B cell (primary cell): ENCODE measurements around the gene GRIP1. TPM values are rescaled to one million over a fixed set of nuclear protein-coding genes. Genes with fewer than 3 reads are reported as not detected.

Experiments used
- ATAC-seq: fragments of 200-7000 bp; cut with Tn5 transposase; one replicate; pipeline ENCODE4 v1.10.0; 2021; ENCODE audit warnings: low read depth, mild to moderate bottlenecking, moderate number of reproducible peaks, moderate library complexity
- CTCF ChIA-PET: fragments of 350-600 bp; sonication (Branson Sonifier 250); formaldehyde crosslinking; loops from one replicate; lab custom pipeline; 2021; ENCODE audit warnings: antibody characterized with exemption, inconsistent platforms; lab: Charles Lee
- POLR2A ChIA-PET: fragments of 350-600 bp; sonication (Branson Sonifier 250); formaldehyde crosslinking; loops from one replicate; lab custom pipeline; 2021; ENCODE audit warnings: antibody characterized with exemption; lab: Charles Lee
- DNase-seq: peaks from one replicate; pipeline ENCODE4 v3.0.0; 2013
- H2AFZ ChIP-seq: 2 replicates; pipeline ENCODE4 v1.6.1; 2012; ENCODE audit warnings: mild to moderate bottlenecking, low read depth, low read length; ENCODE audit not compliant: insufficient read depth, poor library complexity, severe bottlenecking
- H3K27ac ChIP-seq, 2 donors: 1 replicate in 1 of 2; 2 replicates in 1 of 2; pipeline ENCODE4 v1.5.1; 2012 to 2013; ENCODE audit warnings: low read length in 2 of 2, mild to moderate bottlenecking in 2 of 2, moderate library complexity in 1 of 2
- H3K27me3 ChIP-seq, 4 experiments: fragments of 200-600 bp in 1 of 4; sonication (generic) in 1 of 4; replicated peaks in 1 of 4; 1 replicate in 2 of 4; 2 replicates in 2 of 4; pipeline versions ENCODE4 v1.6.1 to v1.7.0; 2013 to 2016; ENCODE audit warnings: low read length in 3 of 4, mild to moderate bottlenecking in 2 of 4, mixed read lengths in 1 of 4, moderate library complexity in 1 of 4; ENCODE audit not compliant: insufficient read depth in 4 of 4, control insufficient read depth in 3 of 4; ENCODE audit errors: control extremely low read depth in 1 of 4
- H3K36me3 ChIP-seq, 2 experiments: replicated peaks in 1 of 2; 1 replicate in 1 of 2; 2 replicates in 1 of 2; pipeline versions ENCODE4 v1.6.1 to v1.7.1; 2013; ENCODE audit warnings: low read length in 1 of 2; ENCODE audit not compliant: insufficient read depth in 2 of 2, control insufficient read depth in 1 of 2; ENCODE audit errors: control extremely low read depth in 1 of 2, extremely low read depth in 1 of 2
- H3K4me1 ChIP-seq, 2 donors: fragments of 200-600 bp in 1 of 2; sonication (generic) in 1 of 2; 1 replicate in 1 of 2; 2 replicates in 1 of 2; pipeline versions ENCODE4 v1.5.1 to v1.6.1; 2013 to 2017; ENCODE audit warnings: low read length in 2 of 2; ENCODE audit not compliant: control insufficient read depth in 2 of 2, insufficient read depth in 2 of 2
- H3K4me2 ChIP-seq: replicated peaks from 2 replicates; pipeline ENCODE3; 2012; ENCODE audit warnings: mild to moderate bottlenecking, low read depth, low read length; ENCODE audit not compliant: poor library complexity, severe bottlenecking
- H3K4me3 ChIP-seq, 5 experiments: fragments of 200-600 bp in 1 of 5; sonication (generic) in 1 of 5; 1 replicate in 3 of 5; 2 replicates in 2 of 5; pipeline versions ENCODE4 v1.5.1 to v1.7.0; 2011 to 2016; ENCODE audit warnings: low read length in 4 of 5, mild to moderate bottlenecking in 4 of 5, low read depth in 2 of 5, control low read depth in 1 of 5, moderate library complexity in 1 of 5; ENCODE audit not compliant: insufficient read depth in 1 of 5; ENCODE audit errors: control extremely low read depth in 1 of 5, extremely low read depth in 1 of 5
- H3K79me2 ChIP-seq: fragments of 200-600 bp; sonication (generic); one replicate; pipeline ENCODE4 v1.6.0; 2016; ENCODE audit warnings: low read length; ENCODE audit not compliant: control insufficient read depth, insufficient read depth
- H3K9ac ChIP-seq: fragments of 200-600 bp; sonication (generic); 2 replicates; pipeline ENCODE4 v1.6.1; 2017; ENCODE audit warnings: mild to moderate bottlenecking, low read length, moderate library complexity
- H3K9me3 ChIP-seq, 3 donors: one replicate each; pipeline versions ENCODE4 v1.6.1 to v1.7.1; 2013; ENCODE audit warnings: low read length in 2 of 3; ENCODE audit not compliant: control insufficient read depth in 2 of 3, insufficient read depth in 1 of 3; ENCODE audit errors: control extremely low read depth in 1 of 3
- H4K20me1 ChIP-seq: 2 replicates; pipeline ENCODE4 v1.6.0; 2012; ENCODE audit warnings: mild to moderate bottlenecking, low read length; ENCODE audit not compliant: insufficient read depth, control insufficient read depth, poor library complexity, severe bottlenecking
- H3K27ac Mint-ChIP-seq: one replicate; pipeline ENCODE4 v1.8.0; 2021; ENCODE audit warnings: mixed read lengths
- H3K27me3 Mint-ChIP-seq: one replicate; pipeline ENCODE4 v1.8.0; 2021; ENCODE audit warnings: mixed read lengths
- H3K4me1 Mint-ChIP-seq: one replicate; pipeline ENCODE4 v1.8.0; 2021; ENCODE audit warnings: mixed read lengths
- H3K4me3 Mint-ChIP-seq: one replicate; pipeline ENCODE4 v1.8.0; 2021; ENCODE audit warnings: mixed read lengths
- H3K9me3 Mint-ChIP-seq: one replicate; pipeline ENCODE4 v1.8.0; 2022; ENCODE audit warnings: mixed read lengths; ENCODE audit not compliant: insufficient read depth
- EZH2 ChIP-seq: IDR thresholded peaks from 2 replicates; pipeline ENCODE4 v1.6.1; 2012; ENCODE audit warnings: borderline replicate concordance, low read depth, mild to moderate bottlenecking, moderate library complexity, low read length; ENCODE audit not compliant: insufficient read depth, poor library complexity, severe bottlenecking
- WGBS: methylation state at CpG from one replicate; pipeline ENCODE4 v1.1.5; 2013; ENCODE audit warnings: missing lambda C conversion rate; ENCODE audit not compliant: insufficient coverage; 5-methylcytosine and 5-hydroxymethylcytosine counted together
- intact Hi-C: fragments of 100-400 bp; cut with micrococcal nuclease; formaldehyde crosslinking; loops from one replicate; pipeline ENCODE4 v1.10.0; 2022
- polyA plus RNA-seq: library from polyadenylated mRNA; depleted of rRNA; stranded (reverse); fragments of >200 nt; gene quantifications from 2 replicates; pipeline ENCODE4 v1.2.3, GENCODE V29; 2012
- total RNA-seq, 2 donors: library from RNA; stranded (reverse); fragments of 120-200 nt in 1 of 2; gene quantifications; 1 replicate in 1 of 2; 2 replicates in 1 of 2; pipeline versions ENCODE4 v1.2.3 to v1.2.4, GENCODE V29; 2013 to 2022
- TF ChIP-seq, protein P1 (sequence below): fragments of 200-600 bp; IDR thresholded peaks from one replicate; pipeline ENCODE4 v1.8.0; 2022; ENCODE audit warnings: antibody characterized with exemption, mild to moderate bottlenecking

The GRIP1 gene
- total and polyA plus RNA-seq, 2 donors (not counting 1 experiment from before 2014, with no cell fraction given) = 0.22 TPM; not detected in 1

DNA sequence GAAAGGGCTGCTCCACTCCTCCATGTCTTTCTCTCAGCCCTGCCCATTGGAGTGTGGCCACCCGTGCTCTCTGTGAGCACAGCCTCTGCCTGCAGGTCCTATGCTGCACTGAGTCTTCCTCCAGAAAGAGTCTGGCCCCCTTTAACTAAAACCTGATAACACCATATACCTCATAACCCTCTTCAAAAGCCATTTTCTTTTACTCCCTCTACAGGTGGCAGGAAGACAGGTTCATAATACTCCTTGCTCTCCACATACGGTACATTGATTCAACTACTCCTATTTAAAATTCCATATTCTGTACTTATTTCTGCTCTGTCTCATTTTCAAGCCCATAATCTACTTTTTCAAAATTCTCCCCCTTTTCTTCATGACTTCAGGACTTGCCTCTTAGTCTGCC is 232.6 kb downstream of the GRIP1 start:
- H3K4me1 Mint-ChIP-seq = no peaks in the 10 kb centered on the region
- H3K4me3 Mint-ChIP-seq = no peak overlapping the region
- no peak for ATAC-seq
- Histone ChIP-seq H3K9ac (no peak overlapping the region), H3K4me2 (no peak overlapping the region), H3K27me3 (no peaks in the 10 kb centered on the region), H3K79me2 (no peaks in the 10 kb centered on the region), H3K36me3 (no peaks in the 10 kb centered on the region), H2AFZ (no peak overlapping the region), H4K20me1 (no peaks in the 10 kb centered on the region), H3K9me3 (no peaks in the 10 kb centered on the region), H3K4me3 (no peak overlapping the region), H3K4me1 (no peaks in the 10 kb centered on the region), H3K27ac (no peak overlapping the region)
- DNase-seq = no peak
- no peaks in the 10 kb centered on the region for H3K9me3 Mint-ChIP-seq
- no peaks in the 10 kb centered on the region for H3K27me3 Mint-ChIP-seq
- no peak overlapping the region for H3K27ac Mint-ChIP-seq
- intact Hi-C loops = no loop called here
- ChIA-PET CTCF (interaction anchor here (0.6 kb wide), 1 partner anchor 104 kb away, joined by 4 read pairs; no protein-coding TSS in a partner anchor), POLR2A (no interaction called here)
- TF ChIP-seq, protein P1, sequence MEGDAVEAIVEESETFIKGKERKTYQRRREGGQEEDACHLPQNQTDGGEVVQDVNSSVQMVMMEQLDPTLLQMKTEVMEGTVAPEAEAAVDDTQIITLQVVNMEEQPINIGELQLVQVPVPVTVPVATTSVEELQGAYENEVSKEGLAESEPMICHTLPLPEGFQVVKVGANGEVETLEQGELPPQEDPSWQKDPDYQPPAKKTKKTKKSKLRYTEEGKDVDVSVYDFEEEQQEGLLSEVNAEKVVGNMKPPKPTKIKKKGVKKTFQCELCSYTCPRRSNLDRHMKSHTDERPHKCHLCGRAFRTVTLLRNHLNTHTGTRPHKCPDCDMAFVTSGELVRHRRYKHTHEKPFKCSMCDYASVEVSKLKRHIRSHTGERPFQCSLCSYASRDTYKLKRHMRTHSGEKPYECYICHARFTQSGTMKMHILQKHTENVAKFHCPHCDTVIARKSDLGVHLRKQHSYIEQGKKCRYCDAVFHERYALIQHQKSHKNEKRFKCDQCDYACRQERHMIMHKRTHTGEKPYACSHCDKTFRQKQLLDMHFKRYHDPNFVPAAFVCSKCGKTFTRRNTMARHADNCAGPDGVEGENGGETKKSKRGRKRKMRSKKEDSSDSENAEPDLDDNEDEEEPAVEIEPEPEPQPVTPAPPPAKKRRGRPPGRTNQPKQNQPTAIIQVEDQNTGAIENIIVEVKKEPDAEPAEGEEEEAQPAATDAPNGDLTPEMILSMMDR = no peak
- TF ChIP-seq EZH2 = no peak
- WGBS = 67% methylated on average over 2 of the region's 2 CpGs

- H4K20me1 ChIP-seq = no peaks in the 10 kb centered on the region
- no peak for ATAC-seq
- H3K4me2 ChIP-seq = no peak overlapping the region
- CTCF ChIA-PET = no interaction called here
- no peaks in the 10 kb centered on the region for H3K36me3 ChIP-seq
- H3K4me3 Mint-ChIP-seq = no peak overlapping the region
- no peaks in the 10 kb centered on the region for H3K79me2 ChIP-seq
- no peak overlapping the region for H2AFZ ChIP-seq
- 88% methylated on average over 6 of the region's 6 CpGs for WGBS
- no peaks in the 10 kb centered on the region for H3K9me3 ChIP-seq
- peaks cover 0 to 2% (median 0%) of the 10 kb centered on the region in 4 experiments for H3K27me3 ChIP-seq
- no peak for DNase-seq
- POLR2A ChIA-PET = no interaction called here
- no peak overlapping the region for H3K9ac ChIP-seq
- H3K27me3 Mint-ChIP-seq = no peaks in the 10 kb centered on the region
- intact Hi-C loops = no loop called here
- no peak overlapping the region for H3K4me3 ChIP-seq
- no peaks in the 10 kb centered on the region for H3K4me1 Mint-ChIP-seq
- no peaks in the 10 kb centered on the region for H3K4me1 ChIP-seq
- no peak for TF ChIP-seq EZH2
- TF ChIP-seq, protein P1 = no peak
- no peaks in the 10 kb centered on the region for H3K9me3 Mint-ChIP-seq
- H3K27ac Mint-ChIP-seq = no peak overlapping the region
- no peak overlapping the region for H3K27ac ChIP-seq
Observed at GRCh38 chr12:66441905-66442559, 236.8 kb downstream of the GRIP1 start.
